GM19395 (cell line): ENCODE data around the gene AOC1.

Experiments
- ATAC-seq: cut with Tn5 transposase; IDR thresholded peaks from one replicate; pipeline ENCODE4 v1.9.1; 2021; ENCODE audit warnings: mild to moderate bottlenecking, moderate library complexity; ENCODE audit not compliant: unreplicated experiment

Gene AOC1

DNA sequence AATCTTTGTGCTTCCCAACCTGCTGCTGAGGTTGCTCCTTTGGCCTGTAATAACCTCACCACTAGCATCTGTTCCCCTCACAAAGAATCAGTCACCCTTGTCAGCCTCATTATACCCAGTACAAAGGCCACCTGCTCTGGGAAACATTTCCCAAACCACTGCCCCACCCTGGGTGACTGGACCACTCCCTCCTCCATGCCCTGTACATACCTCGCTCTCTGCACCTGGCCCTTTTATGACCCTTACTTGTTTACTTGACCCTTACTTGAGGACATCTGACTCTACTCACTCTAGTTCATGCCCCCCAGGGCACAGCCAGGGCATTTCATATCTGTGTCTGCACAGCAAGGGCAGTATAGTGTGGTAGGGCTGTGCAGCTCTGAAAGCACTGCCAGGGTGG, 21.4 kb upstream of the AOC1 start:
- ATAC-seq = no peak

DNA sequence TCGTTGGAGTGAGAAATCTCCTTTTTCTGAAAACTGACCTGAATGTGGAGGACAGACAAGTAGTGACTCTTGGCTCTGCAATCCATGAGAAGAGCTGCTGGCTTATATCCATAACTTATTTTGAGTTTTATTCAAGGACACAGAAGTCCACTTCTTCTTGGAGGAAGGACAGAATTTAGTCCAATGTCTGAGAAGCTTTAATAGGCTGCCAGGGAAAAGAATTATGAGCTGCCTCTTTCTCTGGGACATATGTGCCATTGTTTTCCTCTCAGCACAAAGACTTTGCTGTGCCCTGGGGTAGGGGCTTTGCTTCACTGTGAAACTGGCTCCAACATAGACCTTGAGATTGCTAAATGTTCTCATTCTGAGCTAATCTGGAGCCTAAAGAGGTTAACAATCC, 20.5 kb upstream of the AOC1 start:
- no peak for ATAC-seq

DNA sequence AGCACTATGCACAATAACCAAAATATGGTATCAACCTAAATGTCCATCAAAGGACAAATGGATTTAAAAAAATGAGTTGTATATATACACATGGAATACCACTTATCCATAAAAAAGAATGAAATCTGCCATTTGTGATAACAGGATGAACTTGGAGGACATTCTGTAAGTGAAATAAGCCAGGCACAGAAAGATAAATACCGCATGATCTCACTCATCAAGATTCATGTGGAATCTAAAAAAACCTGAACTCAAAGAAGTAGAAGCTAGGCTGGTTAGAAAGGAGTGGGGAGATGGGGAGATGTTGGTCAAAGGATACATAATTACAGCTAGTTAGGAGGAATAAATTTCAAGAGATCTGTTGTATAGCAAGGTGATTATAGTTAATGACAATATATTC, 17.3 kb upstream of the AOC1 start:
- no peak for ATAC-seq

DNA sequence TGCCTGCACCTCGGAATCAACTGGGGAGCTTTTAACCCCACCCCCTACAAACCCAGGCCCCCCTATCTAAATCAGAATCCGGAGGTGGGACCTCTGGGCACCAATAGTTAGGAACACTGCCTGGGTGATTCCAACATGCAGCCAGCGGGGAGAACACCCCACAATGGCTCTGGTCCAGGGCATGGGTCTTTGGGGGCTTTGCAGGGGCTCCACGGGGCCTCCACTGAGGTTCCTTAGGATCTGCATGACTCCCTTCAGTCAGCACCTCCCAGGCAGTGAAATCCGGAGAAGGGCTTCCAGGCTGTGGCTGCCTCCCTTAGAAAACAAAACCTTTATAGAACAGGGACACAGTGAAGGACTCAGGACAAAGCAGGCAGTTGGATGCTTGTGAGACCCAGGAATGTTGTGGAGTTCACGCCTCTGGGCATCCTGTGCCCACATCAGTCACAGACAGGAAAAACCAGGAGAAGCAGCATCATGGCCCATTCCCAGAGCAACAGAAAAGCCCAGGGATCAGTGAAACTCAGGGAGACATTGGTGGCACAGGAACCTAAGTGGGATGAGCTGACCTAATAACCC, 16.5 kb upstream of the AOC1 start:
- no peak for ATAC-seq

DNA sequence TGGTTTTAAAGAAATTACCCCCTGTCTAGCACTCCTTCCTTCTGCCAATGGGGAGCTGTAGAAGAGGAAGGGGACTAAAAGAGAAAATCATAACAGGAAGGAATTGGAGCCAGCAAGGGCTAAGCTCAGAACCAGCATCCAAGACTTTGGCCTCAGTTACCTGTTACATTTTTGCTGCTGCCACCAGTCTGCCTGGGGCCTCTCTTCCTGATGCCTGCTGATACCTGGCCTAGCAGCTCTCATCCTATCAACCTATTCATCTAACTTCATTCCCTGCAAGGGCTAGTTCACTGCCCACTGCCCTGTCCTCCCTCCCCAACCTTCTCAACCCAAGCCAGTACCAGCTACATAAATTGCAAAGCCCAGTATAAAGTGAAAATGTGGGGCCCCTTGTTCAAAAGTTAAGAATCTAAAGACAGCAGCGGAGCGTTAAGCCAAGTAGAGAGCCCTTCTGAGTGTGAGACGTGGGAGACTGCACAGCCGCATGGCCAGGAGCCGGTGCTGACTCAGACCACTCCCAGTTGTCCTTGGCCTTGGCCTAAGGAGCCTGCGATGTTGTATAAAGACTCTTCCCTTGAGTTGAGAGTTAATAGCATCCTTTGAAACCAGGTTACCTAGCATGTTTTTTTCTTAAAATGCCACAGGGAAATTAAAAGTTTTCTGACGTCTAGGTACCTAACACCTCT, 13.2 kb upstream of the AOC1 start:
- ATAC-seq = no peak

DNA sequence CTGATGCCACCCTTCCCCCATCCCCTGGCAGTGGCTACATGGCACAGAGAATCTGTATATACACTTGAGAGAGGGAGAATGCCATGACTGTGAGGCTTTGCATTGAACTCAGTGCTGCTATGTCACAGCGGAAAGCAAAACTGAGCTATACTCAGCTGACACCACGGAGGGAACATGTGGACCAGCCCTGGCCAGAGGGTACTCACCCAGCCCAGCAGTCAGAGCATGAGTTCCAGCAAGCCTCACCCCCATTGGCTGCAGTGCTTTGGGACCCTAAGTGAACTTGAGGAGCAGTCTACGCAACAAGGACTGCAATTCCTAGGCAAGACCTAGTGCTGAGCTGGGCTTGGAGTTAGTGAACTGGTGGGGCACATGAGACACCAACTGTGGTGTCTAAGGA, 10.3 kb upstream of the AOC1 start:
- ATAC-seq = no peak

DNA sequence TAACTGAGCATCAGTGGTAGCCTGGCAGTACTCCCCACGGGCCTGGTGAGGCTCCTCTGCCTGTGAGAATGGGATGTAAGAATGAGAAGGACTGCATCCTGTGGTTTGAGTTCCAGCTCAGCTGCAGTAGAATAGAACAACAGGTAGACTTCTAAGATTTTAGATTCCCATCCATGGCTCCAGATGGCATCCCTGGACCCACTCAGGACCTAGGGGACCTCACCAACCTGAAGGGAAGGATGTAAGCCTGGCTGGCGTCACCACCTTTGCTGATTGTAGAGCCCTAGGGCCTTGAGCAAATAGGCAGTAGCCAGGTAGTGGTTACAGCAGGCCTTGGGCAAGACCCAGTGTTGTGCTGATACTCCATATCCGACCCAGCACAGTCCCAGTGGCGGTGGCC, 9.6 kb upstream of the AOC1 start:
- ATAC-seq = no peak

DNA sequence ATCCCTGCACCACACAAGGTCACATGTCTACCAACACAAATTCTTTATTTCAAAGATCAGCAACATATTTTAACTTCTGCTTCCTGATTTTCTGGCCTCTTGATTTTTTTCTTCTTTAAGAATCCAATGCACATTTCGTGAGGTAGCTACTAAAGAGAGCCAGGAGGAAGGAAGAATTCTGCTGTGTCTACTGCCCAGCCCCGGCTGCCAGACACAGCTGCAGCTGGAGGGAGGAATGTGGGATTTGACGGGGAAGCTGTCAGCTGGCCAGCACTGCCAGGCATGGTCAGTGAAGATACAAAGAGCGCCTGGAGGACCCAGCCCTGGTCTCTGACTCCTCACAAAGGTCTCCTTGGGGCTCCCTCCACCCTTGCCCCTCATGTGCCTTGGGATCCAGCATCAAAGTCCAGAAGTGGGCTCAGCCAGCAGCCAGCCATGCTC, 6.9 kb upstream of the AOC1 start:
- ATAC-seq = no peak

DNA sequence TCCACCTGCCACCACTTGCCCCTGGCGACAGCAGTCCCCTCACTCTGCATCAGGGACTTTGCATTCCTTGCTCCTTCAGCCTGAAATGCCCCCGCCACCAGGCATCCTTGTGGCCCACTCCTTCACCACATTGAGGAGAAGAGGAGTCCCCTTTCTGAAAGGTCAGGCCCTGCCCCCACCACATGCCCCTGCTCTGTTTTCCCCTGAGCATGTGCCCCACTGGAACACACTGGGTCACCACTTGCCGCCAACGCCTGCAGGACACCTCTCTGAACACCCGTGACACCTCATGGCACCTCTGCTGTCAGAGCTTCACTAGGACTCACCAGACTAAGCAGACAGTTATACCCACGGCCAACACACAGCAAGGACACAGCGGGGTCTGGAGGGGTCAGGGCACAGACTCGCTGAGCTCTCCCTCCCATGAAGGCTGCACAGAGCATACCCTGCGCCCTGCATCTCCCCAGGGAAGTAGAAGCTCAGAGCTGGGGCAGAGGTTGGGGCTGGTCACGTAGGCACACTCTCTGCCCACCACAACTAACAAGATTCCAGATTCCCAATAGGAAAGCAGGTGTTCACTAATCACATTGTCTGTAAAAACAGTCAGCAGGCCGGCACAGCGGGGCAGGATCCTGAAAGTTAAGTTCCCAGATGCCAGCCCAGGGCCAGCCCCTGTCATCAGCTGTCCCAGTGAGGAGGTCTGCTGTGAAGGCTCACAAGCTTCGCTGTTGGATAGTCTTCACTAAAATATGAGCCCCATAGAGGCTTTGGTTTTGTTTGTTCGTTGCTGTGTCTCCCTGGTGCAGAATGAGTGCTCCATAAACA, 5.8 kb upstream of the AOC1 start:
- no peak for ATAC-seq

DNA sequence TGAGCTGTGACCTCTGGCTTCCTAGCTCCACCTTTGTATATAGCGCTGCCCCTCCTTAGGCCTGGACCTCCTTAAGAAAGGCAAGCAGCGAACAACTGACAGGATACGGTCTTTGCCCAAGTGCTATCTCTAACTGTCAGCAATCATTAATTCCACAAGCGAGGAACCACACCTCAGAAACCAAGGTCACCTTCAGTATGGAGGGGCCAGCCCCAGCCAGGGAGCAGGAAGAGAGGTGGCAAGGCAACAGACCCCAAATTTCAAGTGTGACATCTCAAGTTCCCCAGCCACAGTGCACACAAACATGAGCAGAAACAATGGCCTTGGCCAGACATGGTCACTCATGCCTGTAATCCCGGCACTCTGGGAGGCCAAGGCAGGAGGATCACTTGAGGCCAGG, 4.8 kb upstream of the AOC1 start:
- no peak for ATAC-seq

DNA sequence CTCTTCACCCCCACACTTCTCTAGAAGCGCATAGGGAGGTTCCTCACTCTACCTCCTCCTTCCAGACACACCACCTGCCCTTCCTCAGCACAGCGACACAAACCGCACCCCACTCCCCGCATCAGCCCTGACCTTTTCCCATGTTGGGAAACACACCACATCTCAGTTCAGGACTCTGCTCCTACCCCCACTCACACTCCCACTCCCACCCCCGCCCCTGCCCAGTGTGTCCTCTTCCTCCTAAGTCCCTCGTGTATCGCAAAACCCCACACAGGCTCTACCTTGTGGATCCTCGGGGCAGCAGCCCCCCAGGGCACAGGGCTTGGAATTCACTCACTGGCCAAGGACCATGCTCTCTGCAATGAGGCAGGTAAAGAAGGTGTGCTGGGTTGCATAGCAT, 4.2 kb upstream of the AOC1 start:
- no peak for ATAC-seq

DNA sequence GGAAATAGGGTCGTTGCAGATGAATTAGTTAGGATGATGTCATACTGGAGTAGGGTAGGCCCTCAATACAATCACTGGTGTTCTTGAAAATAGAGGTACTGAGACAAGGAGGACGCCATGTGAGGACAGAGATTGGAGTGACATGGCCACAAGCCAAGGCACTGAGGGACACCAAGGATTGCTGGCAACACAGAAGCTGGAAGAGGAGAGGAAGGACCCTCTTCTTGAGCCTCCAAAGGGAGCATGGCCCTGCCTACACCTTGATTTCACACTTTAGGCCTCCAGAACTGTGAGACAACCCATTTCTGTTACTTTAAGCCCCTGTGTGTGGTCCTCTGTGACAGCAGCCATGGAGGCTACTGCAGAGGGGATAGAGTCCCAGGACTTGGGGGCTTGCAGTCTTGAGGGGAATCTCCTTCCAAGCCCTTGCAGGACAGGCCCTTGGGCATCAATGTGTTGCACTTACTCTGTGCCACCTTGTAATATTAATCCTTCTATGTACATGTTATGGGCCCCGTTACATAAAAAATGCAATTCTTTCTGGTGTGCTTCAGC, 3.7 kb upstream of the AOC1 start:
- ATAC-seq = no peak

DNA sequence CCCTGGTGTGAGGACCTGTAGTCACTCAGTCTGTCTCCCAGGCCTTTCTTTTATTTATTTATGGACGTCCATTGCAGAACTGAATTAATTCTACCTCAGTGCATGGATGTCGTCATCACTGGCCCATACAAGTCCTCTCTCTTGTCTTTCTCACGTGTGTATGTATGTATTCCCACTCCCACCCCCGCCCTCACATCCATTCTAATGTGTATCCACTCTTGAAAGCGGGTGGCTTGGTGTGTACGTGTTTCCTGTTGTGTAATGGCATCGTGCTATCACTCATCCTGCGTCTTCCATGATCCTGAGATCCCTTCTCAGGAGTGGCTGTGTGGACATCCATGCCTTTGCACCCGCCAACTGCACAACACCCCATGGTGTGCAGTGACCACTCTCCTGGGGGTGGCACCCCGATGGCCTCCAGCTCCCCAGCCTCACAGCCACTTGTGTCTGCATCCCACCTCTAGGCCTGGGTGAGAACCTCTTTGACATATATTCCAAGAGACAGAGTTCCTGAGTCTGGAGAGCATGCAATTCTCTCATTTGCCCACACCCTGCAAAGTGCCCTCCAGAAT, 3.0 kb upstream of the AOC1 start:
- no peak for ATAC-seq

DNA sequence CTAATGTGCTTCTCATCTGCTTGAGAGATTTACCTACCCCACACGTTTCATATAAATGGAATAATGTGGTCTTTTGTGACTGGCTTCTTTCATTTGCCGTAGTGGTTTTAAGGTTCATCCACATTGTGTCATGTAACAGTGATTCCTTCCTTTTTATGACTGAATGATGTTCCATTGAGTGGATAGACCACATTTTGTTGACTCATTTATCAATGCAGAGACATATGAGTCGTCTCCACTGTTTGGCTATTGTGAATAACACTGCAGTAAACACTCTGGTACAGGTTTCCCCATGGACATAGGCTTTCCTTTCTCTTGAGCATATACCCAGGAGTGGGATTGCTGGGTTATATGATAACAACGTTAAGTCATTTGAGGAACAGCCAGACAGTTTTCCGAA, 2.0 kb upstream of the AOC1 start:
- no peak for ATAC-seq

DNA sequence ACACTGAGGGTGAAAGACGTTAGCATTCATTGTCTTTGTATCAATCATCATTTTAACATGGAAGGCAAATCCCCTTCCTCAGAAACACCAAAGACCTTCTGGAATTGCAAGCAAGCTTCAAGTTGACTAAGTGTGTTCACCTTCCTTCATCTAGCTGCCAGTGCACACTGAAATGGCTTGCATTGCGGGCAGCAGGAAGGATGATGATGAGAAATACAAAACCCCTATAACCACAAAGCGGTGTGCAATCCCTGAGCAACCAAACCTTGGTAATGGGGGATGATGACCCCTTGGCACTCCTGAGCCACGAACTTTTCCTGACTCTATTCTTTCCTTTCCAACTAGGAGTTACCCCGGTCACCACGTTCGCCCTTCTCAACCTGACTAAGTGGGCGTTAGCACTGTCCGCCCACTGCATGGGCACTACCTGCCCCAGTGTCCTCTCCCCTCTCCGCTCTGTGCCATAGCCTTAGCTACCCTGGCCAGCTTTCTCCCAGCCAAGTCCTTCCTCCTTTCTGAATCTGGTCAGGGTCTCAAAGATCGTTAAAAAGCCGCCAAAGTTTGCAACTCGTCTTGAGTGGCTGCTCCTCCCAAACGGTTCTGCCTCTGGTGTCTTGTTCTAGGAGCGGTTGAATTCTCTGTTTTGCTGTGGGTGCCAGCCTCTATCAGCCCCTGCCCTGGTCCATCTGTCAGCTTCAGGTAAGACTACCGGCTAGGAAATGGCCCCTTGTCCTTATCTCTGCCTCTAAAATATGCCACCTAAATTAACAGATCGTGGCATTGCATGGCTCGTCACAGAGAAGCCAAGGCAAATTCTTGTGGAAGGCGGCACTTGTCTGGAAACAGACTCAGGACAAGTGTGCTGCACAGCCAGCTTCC, 586 bp upstream of the AOC1 start:
- no peak for ATAC-seq

DNA sequence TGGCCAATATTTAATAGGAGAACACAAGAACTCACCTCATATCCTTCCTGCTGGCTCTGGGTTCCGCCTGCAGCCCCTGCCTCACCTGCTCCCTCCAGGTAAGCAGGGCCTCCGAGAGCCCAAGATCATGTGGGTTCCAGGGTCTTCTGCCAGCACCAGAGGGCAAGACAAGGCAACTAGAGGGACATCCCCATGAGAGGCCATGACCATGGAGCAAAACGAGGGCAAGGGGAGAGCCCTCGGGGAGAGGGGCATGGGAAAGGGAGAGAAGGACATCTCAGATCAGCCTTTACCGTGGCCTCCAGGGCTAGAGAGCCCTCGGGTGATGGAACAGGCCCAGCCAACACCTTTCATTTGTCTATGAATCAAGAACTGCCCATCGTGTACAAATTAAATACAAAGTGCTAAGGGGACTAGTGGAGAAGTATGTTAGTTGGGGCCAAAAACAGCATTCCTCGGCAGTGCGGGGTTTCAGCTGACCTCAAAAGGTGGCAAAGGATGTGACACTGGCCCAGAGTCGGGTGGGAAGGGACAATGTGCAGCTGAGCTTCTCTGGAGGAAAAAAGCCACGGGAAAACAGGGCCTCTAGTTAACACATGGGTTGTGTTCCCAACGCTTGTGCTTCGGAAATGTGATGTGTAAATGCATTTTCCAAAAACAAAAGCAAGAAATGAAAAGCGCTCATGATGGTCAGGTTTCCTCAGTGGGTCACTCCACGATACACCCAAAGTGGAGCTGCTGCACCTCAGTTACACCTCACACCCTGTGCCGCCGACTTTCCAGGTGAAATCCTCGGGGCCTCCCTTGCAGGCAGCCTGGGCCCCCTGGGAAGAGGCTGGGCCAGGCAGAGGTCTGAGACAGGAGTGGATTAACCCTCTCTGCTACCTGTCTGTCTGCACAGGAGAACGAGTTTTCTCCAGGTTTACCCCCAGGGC, 2.0 kb downstream of the AOC1 start:
- no peak for ATAC-seq

DNA sequence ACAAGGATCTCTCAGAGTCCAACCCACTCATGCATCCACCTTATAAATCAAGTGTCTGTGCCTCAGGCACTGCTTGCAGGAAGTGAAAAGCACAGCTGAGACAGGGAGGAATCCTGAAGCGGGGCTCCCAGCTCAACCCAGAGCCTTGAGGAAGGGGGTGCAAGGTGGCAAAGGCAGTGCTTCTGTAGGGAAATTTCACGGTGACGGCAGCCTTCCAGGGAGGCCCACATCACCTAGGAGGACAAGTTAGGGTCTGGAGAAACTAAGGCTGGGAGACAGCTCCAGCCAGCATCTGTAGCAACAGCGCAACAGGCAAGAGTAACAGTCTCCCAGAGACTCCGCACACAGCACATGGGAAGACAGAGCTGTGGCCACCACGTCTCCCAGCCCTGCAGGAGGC, 2.7 kb downstream of the AOC1 start:
- ATAC-seq = no peak

DNA sequence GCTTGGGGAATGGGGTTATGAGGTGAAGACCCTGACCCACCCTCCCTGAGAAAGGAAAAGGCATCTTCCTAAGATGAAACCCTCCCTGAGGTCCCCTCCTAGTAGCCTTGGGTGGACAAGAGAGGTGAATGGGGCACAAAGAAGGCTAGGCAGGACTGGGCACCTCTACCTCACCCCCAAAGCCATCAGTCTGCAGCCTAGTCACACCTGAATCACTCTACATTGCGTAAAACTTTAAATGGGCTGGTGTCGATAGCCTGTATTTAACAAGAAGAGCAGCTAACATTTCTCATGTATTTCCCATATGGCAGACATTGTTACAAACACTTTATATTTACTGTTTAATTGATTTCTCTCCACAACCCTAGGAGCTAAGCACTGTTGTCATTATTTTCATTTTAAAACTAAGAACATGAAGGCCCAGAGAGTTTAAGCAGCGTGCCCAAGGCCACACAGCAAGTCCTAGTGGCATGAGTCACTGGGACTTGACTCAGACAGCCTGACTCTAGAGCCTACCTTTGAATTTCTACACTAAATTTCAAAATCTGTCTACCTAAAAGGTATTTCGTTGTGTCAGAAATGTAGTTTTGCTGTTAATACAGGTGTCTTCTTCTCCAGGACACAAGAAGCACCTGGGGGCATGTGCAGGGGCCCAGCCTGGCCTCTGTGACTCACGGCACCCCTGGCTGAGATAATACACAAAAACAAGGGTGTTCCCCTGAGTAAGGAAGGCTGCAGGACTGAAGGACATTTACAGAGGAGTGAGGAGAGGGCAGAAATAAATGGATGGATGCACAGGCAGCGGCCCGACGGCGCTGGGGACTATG, 3.4 kb downstream of the AOC1 start:
- no peak for ATAC-seq
